Liver (tissue), 3 donors: ENCODE data around the gene LOXL3.

Experiments used
- ATF3 ChIP-seq: IDR thresholded peaks from 2 replicates; pipeline ENCODE4 v1.6.1; 2016; ENCODE audit warnings: antibody characterized with exemption
- CTCF ChIP-seq: fragments of 150-350 bp; IDR thresholded peaks from 2 replicates; pipeline ENCODE4 v1.5.1; 2017; ENCODE audit warnings: improper control_type of control experiment, low read depth, low read length; ENCODE audit not compliant: missing input control
- GABPA ChIP-seq, 2 donors: IDR thresholded peaks in 1 of 2; conservative IDR thresholded peaks in 1 of 2; 2 replicates each; pipeline ENCODE4 v1.6.1; 2016; ENCODE audit warnings: antibody characterized with exemption in 2 of 2, mild to moderate bottlenecking in 1 of 2, moderate library complexity in 1 of 2
- RAD21 ChIP-seq, 2 donors: IDR thresholded peaks; 2 replicates each; pipeline ENCODE4 v1.6.1; 2016; ENCODE audit warnings: antibody characterized with exemption in 2 of 2, mild to moderate bottlenecking in 2 of 2
- SP1 ChIP-seq: IDR thresholded peaks from 2 replicates; pipeline ENCODE4 v1.6.1; 2018; ENCODE audit warnings: antibody characterized with exemption, mild to moderate bottlenecking
- TAF1 ChIP-seq: conservative IDR thresholded peaks from 2 replicates; pipeline ENCODE4 v1.6.1; 2016; ENCODE audit warnings: antibody characterized with exemption, mild to moderate bottlenecking
- YY1 ChIP-seq: IDR thresholded peaks from 2 replicates; pipeline ENCODE4 v1.6.1; 2016; ENCODE audit warnings: antibody characterized with exemption, mild to moderate bottlenecking
- TF ChIP-seq, protein P1 (sequence below): IDR thresholded peaks from 2 replicates; pipeline ENCODE4 v1.6.1; 2016; ENCODE audit warnings: antibody characterized with exemption, mild to moderate bottlenecking
- donor health status: healthy.
- donor health status: healthy.

- TF ChIP-seq CTCF (no peak), ATF3 (no peak), SP1 (no peak), RAD21 (IDR thresholded peaks at IDR 0.05) (no peak), GABPA (IDR thresholded peaks at IDR 0.05 in 1 of 2, conservative IDR thresholded peaks at IDR 0.05 in 1 of 2) (no peak), TAF1 (no peak), YY1 (no peak)
- TF ChIP-seq, protein P1, sequence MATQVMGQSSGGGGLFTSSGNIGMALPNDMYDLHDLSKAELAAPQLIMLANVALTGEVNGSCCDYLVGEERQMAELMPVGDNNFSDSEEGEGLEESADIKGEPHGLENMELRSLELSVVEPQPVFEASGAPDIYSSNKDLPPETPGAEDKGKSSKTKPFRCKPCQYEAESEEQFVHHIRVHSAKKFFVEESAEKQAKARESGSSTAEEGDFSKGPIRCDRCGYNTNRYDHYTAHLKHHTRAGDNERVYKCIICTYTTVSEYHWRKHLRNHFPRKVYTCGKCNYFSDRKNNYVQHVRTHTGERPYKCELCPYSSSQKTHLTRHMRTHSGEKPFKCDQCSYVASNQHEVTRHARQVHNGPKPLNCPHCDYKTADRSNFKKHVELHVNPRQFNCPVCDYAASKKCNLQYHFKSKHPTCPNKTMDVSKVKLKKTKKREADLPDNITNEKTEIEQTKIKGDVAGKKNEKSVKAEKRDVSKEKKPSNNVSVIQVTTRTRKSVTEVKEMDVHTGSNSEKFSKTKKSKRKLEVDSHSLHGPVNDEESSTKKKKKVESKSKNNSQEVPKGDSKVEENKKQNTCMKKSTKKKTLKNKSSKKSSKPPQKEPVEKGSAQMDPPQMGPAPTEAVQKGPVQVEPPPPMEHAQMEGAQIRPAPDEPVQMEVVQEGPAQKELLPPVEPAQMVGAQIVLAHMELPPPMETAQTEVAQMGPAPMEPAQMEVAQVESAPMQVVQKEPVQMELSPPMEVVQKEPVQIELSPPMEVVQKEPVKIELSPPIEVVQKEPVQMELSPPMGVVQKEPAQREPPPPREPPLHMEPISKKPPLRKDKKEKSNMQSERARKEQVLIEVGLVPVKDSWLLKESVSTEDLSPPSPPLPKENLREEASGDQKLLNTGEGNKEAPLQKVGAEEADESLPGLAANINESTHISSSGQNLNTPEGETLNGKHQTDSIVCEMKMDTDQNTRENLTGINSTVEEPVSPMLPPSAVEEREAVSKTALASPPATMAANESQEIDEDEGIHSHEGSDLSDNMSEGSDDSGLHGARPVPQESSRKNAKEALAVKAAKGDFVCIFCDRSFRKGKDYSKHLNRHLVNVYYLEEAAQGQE = no peak
Measured at GRCh38 chr2:74560591-74560990, 6.8 kb upstream of the LOXL3 start.
